LNCaP clone FGC (cell line): ENCODE measurements around the gene MLEC.

Source experiments
- DNase-seq: peaks from one replicate; pipeline ENCODE4 v3.0.0-alpha.2; 2011; ENCODE audit warnings: low read depth
- H3K4me3 ChIP-seq: 2 replicates; pipeline ENCODE4 v1.5.1; 2011; ENCODE audit warnings: mild to moderate bottlenecking, low read depth, low read length, control low read depth
- TF ChIP-seq, protein P1 (sequence below): IDR thresholded peaks from 2 replicates; pipeline ENCODE4 v1.5.1; 2012; ENCODE audit warnings: mild to moderate bottlenecking; ENCODE audit not compliant: control insufficient read depth, insufficient read depth; ENCODE audit errors: extremely low read depth

Gene MLEC

DNA sequence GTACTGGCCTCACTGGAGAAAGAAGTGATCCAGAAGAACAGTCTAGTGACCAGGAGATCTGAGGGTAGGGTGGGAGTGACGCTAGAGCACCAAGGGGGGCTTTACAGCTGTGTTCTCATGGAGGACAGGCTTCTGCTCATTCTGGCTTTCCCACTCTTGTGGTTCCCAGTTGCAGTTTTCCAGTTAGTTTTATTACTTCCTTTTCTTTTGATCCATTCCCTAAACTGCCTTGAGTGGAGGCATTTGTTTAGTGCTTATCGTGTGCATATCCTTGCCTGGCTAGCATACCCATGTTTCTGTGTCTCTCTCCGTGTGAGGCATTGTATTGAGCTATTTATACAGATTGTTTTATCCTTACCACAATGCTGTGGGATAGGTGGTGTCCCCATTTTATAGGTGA, 4.0 kb downstream of the MLEC start:
- DNase-seq: no peak
- TF ChIP-seq, protein P1, sequence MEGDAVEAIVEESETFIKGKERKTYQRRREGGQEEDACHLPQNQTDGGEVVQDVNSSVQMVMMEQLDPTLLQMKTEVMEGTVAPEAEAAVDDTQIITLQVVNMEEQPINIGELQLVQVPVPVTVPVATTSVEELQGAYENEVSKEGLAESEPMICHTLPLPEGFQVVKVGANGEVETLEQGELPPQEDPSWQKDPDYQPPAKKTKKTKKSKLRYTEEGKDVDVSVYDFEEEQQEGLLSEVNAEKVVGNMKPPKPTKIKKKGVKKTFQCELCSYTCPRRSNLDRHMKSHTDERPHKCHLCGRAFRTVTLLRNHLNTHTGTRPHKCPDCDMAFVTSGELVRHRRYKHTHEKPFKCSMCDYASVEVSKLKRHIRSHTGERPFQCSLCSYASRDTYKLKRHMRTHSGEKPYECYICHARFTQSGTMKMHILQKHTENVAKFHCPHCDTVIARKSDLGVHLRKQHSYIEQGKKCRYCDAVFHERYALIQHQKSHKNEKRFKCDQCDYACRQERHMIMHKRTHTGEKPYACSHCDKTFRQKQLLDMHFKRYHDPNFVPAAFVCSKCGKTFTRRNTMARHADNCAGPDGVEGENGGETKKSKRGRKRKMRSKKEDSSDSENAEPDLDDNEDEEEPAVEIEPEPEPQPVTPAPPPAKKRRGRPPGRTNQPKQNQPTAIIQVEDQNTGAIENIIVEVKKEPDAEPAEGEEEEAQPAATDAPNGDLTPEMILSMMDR: no peak
- H3K4me3 ChIP-seq: no peak overlapping the region

DNA sequence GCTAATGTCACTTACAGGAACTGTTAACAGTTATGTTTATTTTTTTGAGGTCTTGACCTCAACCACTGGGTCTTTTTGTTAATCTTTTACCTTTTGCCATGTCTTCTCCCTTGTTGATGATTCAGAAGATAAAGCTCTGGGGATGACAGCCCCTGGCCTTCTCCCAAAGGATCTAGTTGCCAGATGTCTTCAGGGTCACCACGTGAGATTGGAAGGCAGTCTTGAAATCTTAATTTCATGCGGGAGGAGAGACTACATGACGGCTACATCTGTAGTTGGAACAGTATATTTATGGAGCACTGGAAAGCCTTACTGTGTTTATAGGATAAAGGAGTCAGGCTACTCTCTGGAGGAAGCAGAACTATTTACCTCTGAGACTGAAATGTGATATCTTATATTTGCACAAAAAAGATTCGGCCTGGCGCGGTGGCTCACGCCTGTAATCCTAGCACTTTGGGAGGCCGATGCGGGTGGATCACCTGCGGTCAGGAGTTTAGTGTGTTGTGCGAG, 5.6 kb downstream of the MLEC start:
- DNase-seq: no peak
- H3K4me3 ChIP-seq: no peak overlapping the region; the same call in 1 of the 2 replicates
- TF ChIP-seq, protein P1: no peak

DNA sequence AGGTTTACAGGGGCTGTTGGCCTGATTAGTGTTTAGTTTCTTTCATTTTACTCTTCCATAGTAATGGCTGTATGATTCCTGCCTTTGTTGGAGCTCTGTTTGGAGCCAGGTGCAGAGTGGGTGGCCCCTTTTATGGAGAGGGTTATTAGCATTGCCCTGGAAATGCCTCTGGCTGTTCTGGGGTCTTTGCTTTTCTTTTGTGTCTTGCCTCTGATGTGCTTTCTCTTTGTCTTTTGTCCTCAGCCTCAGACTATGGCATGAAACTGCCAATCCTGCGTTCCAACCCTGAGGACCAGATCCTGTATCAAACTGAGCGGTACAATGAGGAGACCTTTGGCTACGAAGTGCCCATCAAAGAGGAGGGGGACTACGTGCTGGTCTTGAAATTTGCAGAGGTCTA, 6.9 kb downstream of the MLEC start:
- TF ChIP-seq, protein P1: no peak
- no peak for DNase-seq
- H3K4me3 ChIP-seq: no peak overlapping the region

DNA sequence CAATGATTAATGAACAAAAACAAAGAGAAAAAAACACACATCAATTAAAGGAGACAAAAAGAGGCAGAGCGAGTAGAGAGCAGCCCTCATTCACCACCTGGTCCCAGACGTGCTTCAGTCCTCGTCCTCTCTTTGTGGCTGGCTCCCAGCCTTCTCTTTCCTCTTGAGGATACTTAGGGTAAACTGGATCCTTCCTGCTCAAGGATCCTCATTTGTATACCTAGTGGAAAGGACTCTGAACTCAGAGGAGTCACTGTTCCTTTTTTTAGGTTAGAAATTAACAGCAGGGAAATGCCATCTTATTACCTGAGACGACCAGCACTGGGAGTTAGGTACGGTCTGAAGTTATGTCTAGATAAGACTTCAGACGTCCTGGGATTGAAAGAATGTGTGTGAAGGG, 9.7 kb downstream of the MLEC start:
- TF ChIP-seq, protein P1: no peak
- no peak for DNase-seq
- no peak overlapping the region for H3K4me3 ChIP-seq

DNA sequence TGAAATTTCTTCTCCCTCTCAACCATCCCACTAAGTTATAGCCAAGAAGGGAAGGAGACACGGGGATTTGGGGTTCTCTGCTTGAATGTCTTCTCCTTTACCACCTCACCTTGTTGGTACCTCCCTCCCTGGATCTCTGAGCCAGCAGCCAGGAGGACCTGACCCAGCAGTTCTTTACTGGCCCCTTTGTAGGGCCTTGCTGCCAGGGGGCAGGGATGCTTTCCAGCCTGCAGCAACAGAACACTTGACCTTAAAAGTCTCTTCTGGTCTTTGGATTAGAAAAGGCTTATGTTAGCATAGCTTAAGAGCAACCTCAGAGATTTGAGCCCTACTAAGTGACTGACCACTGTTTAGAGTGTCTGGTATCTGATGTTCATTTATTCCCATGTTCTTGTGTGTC, 10.4 kb downstream of the MLEC start:
- TF ChIP-seq, protein P1: no peak
- DNase-seq: no peak
- no peak overlapping the region for H3K4me3 ChIP-seq

DNA sequence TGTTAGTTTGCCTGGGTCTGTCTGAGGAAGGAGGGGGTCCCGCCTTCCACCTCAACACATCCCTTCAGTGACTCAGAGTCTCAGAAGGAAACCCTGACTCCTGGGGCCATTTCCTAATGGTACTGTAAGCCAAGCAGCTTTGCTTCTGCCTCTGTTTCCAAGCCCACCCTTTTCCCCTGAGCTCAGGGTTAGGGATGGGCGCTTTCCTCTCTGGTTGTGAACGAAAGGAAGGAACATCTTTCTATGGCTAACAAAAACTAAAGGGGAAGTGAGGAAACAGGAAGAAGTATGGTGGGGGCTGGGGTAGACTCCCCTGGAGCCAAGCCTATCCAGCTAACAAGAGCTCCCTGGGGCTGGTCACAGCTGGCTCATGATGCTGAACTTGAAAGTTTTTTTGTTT, 11.7 kb downstream of the MLEC start:
- H3K4me3 ChIP-seq: no peak overlapping the region
- TF ChIP-seq, protein P1: no peak
- no peak for DNase-seq

DNA sequence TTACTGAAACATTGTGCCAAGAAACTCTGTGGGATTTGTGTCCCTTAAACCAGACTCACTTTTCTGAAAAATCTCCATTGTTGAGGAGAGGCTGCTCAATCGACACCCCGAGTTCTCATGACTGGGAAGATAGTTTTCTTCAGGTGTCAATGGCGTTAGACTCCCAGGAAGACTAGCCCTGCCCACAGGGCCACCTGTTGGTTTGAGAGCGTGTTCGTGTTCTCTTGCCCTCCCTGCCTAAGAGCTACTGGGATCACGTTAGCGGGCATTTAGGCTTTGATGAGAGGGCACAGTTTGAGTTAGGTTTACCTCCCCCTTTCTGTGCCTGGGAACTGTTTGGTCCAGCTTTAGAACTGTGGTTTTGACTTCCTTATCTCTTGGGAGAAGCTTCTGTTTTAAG, 12.6 kb downstream of the MLEC start:
- H3K4me3 ChIP-seq: no peak overlapping the region
- TF ChIP-seq, protein P1: no peak
- no peak for DNase-seq
